HUES64 (cell line): ENCODE data around the gene SRPK2.

Experiments
- H3K27ac ChIP-seq: 2 replicates; pipeline ENCODE4 v1.7.0; 2013; ENCODE audit warnings: low read depth, low read length, inconsistent platforms
- H3K27me3 ChIP-seq: 2 replicates; pipeline ENCODE4 v1.6.1; 2013; ENCODE audit warnings: mild to moderate bottlenecking, low read length; ENCODE audit not compliant: insufficient read depth
- H3K36me3 ChIP-seq: 2 replicates; pipeline ENCODE4 v1.6.1; 2013; ENCODE audit warnings: mild to moderate bottlenecking, low read length; ENCODE audit not compliant: insufficient read depth
- H3K4me1 ChIP-seq: 2 replicates; pipeline ENCODE4 v1.6.1; 2013; ENCODE audit warnings: mild to moderate bottlenecking, low read length, moderate library complexity; ENCODE audit not compliant: insufficient read depth
- H3K4me3 ChIP-seq: 2 replicates; pipeline ENCODE4 v1.5.1; 2013; ENCODE audit warnings: mild to moderate bottlenecking, low read length, moderate library complexity
- H3K9ac ChIP-seq: 2 replicates; pipeline ENCODE4 v1.6.1; 2013; ENCODE audit warnings: mild to moderate bottlenecking, low read depth, low read length
- H3K9me3 ChIP-seq: 2 replicates; pipeline ENCODE4 v1.6.1; 2013; ENCODE audit warnings: low read depth, low read length; ENCODE audit not compliant: insufficient read depth
- WGBS: fragments of 150-250, 120-280 bp; methylation state at CpG from one replicate; pipeline ENCODE4 v1.1.7; 2013; ENCODE audit warnings: missing lambda C conversion rate; 5-methylcytosine and 5-hydroxymethylcytosine counted together

SRPK2 gene

GRCh38 chr7:105216786-105217185 is 171.9 kb downstream of the SRPK2 start:
- Histone ChIP-seq H3K9ac (no peak overlapping the region), H3K27me3 (no peaks in the 10 kb centered on the region), H3K27ac (no peak overlapping the region), H3K4me3 (no peak overlapping the region), H3K36me3 (no peaks in the 10 kb centered on the region), H3K9me3 (no peaks in the 10 kb centered on the region), H3K4me1 (peaks cover 13% of the 10 kb centered on the region; the same call in 1 of the 2 replicates)
- 93% methylated on average over 2 of the region's 3 CpGs for WGBS

- no peaks in the 10 kb centered on the region for H3K27me3 ChIP-seq
- H3K36me3 ChIP-seq, result no peaks in the 10 kb centered on the region
- H3K9me3 ChIP-seq, result no peaks in the 10 kb centered on the region
- H3K4me1 ChIP-seq, result peaks cover 14% of the 10 kb centered on the region; the same call in 1 of the 2 replicates
- WGBS, result 100% methylated on average over 1 of the region's 1 CpG
- H3K27ac ChIP-seq, result no peak overlapping the region
- no peak overlapping the region for H3K4me3 ChIP-seq
- H3K9ac ChIP-seq, result no peak overlapping the region
These were observed 172.9 kb downstream of the SRPK2 start for GRCh38 chr7:105215821-105216220.

- Histone ChIP-seq H3K4me3 (no peak overlapping the region), H3K27ac (no peak overlapping the region), H3K4me1 (peaks cover 16% of the 10 kb centered on the region; the same call in 1 of the 2 replicates), H3K9me3 (no peaks in the 10 kb centered on the region), H3K9ac (no peak overlapping the region), H3K27me3 (no peaks in the 10 kb centered on the region), H3K36me3 (no peaks in the 10 kb centered on the region)
- WGBS, result over 99% methylated on average over 4 of the region's 4 CpGs
These were observed 173.5 kb downstream of the SRPK2 start for GRCh38 chr7:105215182-105215581.

DNA sequence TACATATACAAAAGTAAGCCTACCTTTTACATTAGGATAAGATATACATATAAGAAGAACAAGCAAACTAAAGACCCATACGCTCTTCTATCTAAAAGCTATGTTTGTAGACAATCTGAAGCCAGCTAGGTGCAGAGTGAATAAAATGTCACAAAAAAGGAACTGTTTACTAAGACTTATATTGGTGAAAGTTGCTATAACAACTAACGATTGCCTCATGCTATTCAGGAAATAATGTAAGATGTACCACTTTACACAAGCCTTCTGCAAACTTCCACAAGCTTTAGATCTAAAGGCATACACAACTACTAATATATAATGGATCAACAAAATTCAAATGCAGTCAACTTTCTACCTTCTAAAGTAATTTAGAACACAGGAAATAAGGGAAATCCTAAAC is 175.1 kb downstream of the SRPK2 start:
- Histone ChIP-seq H3K9me3 (no peaks in the 10 kb centered on the region), H3K27me3 (no peaks in the 10 kb centered on the region), H3K27ac (no peak overlapping the region), H3K4me3 (no peak overlapping the region), H3K4me1 (peaks cover 9% of the 10 kb centered on the region; the same call in 1 of the 2 replicates), H3K36me3 (no peaks in the 10 kb centered on the region), H3K9ac (no peak overlapping the region)
- whole genome bisulfite sequencing, result 100% methylated on average over 1 of the region's 2 CpGs

- no peak overlapping the region for H3K4me3 ChIP-seq
- 0 out of 2 replicates have a peak, but pooled peaks cover 2% of the 10 kb centered on the region for H3K4me1 ChIP-seq
- WGBS, result 91% methylated on average over 1 of the region's 1 CpG
- no peak overlapping the region for H3K9ac ChIP-seq
- H3K36me3 ChIP-seq, result no peaks in the 10 kb centered on the region
- no peaks in the 10 kb centered on the region for H3K9me3 ChIP-seq
- H3K27me3 ChIP-seq, result no peaks in the 10 kb centered on the region
- H3K27ac ChIP-seq, result no peak overlapping the region
These were observed 176.5 kb downstream of the SRPK2 start for GRCh38 chr7:105212212-105212611.

- H3K27ac ChIP-seq, result no peak overlapping the region
- no peak overlapping the region for H3K4me3 ChIP-seq
- 85% methylated on average over 5 of the region's 5 CpGs for WGBS
- H3K4me1 ChIP-seq, result peaks cover 6% of the 10 kb centered on the region; the same call in 1 of the 2 replicates
- H3K9me3 ChIP-seq, result no peaks in the 10 kb centered on the region
- no peak overlapping the region for H3K9ac ChIP-seq
- no peaks in the 10 kb centered on the region for H3K27me3 ChIP-seq
- no peaks in the 10 kb centered on the region for H3K36me3 ChIP-seq
These were observed 178.0 kb downstream of the SRPK2 start for GRCh38 chr7:105210721-105211205.

DNA sequence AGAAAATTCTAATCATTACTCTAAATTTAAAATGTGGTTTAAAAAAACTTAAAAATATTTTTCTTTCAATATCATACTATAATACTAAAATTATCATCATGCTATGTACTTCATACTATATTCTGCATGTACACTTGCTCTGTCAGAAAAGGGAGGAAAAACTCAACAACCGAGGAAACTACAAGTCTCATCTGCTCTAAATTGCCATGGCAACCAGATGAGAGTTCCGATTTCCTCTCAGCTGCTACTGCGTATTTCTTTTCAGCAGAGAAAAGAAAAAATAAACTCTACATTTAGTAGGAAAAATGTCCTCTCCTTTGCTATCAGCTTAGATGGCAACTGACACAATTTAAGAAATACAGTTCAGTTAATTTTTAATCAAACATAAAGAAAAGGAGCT is 178.9 kb downstream of the SRPK2 start:
- Histone ChIP-seq H3K9ac (no peak overlapping the region), H3K9me3 (no peaks in the 10 kb centered on the region), H3K27ac (no peak overlapping the region), H3K36me3 (no peaks in the 10 kb centered on the region), H3K4me1 (peaks cover 6% of the 10 kb centered on the region; the same call in 1 of the 2 replicates), H3K27me3 (no peaks in the 10 kb centered on the region), H3K4me3 (no peak overlapping the region)
- 89% methylated on average over 3 of the region's 3 CpGs for WGBS

DNA sequence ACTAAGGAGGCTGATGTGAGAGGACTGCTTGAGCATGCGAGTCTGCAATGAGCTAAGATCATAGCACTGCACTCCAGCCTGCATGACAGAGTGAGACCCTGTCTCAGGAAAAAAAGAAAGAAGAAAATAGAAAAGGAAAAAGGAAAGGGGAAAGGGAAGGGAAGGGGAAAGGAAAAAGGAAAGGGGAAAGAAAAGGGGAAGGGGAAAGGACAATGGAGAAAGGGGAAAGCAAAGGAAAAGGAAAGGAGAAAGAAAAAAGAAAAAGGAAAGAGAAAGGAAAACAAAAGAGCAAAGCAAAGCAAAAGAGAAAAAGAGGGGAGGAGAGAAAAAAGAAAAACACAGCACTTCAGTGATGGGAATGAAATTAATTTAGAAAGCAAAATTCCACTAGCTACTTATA is 179.3 kb downstream of the SRPK2 start:
- Histone ChIP-seq H3K27me3 (no peaks in the 10 kb centered on the region), H3K27ac (no peak overlapping the region), H3K9ac (no peak overlapping the region), H3K9me3 (no peaks in the 10 kb centered on the region), H3K4me3 (no peak overlapping the region), H3K4me1 (peaks cover 6% of the 10 kb centered on the region; the same call in 1 of the 2 replicates), H3K36me3 (no peaks in the 10 kb centered on the region)
- WGBS, result 93% methylated on average over 1 of the region's 1 CpG

DNA sequence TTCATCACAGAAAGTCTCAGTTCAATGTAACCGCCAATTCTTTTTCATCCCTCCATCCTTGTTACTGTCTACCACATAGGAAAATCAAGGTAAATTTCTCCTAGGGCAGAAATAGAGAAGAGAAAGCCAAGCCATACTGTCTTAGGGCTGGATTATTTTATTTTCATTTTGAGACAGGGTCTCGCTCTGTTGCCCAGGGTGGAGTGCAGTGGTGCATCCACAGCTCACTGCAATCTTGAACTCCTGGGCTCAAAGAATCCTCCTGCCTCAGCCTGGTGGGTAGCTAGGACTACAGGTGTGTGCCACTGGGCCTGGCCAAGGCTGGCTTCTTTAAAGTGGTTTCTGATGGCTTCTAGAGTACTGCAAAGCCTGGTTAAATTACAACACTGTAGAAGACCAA is 181.7 kb downstream of the SRPK2 start:
- WGBS, result 92% methylated on average over 2 of the region's 2 CpGs
- H3K9ac ChIP-seq, result no peak overlapping the region
- H3K27ac ChIP-seq, result no peak overlapping the region
- H3K36me3 ChIP-seq, result peaks cover 7% of the 10 kb centered on the region; the same call in 1 of the 2 replicates
- peaks cover 6% of the 10 kb centered on the region; the same call in 1 of the 2 replicates for H3K4me1 ChIP-seq
- no peaks in the 10 kb centered on the region for H3K9me3 ChIP-seq
- H3K4me3 ChIP-seq, result no peak overlapping the region
- no peaks in the 10 kb centered on the region for H3K27me3 ChIP-seq

DNA sequence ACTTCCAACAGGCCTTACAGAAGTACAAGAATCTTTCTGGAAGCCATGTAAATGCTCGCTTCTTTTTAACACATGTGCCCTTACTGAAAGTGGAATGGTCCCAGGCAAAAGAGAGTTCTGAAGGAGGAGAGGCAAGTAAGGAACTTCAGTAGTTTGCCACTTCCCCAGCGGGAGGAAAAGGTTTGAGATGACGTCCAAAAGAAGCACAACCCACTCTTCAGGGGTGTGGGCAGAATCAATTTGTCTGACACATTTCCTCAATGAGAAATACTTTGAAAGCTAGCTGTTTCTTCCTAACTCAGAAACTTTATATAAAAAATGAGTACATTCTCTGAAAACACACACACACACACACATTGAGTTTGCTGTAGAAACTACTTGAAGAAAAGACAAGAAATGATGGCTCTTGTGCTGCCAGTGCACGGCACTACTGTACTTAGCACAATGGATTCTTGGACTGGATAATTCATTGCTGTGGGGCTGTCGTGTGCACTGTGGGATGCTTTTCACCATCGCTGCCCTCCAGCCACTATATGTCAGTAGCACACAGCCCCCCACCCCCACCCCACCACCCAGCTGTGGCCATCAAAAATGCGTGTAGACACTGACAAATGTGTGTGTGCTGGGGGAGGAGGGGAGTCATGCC is 183.0 kb downstream of the SRPK2 start:
- no peaks in the 10 kb centered on the region for H3K27me3 ChIP-seq
- peaks cover 12% of the 10 kb centered on the region; the same call in 1 of the 2 replicates for H3K36me3 ChIP-seq
- no peaks in the 10 kb centered on the region for H3K9me3 ChIP-seq
- 84% methylated on average over 6 of the region's 7 CpGs for WGBS
- H3K4me1 ChIP-seq, result peaks cover 4% of the 10 kb centered on the region; the same call in 1 of the 2 replicates
- H3K27ac ChIP-seq, result no peak overlapping the region
- H3K9ac ChIP-seq, result no peak overlapping the region
- H3K4me3 ChIP-seq, result no peak overlapping the region

DNA sequence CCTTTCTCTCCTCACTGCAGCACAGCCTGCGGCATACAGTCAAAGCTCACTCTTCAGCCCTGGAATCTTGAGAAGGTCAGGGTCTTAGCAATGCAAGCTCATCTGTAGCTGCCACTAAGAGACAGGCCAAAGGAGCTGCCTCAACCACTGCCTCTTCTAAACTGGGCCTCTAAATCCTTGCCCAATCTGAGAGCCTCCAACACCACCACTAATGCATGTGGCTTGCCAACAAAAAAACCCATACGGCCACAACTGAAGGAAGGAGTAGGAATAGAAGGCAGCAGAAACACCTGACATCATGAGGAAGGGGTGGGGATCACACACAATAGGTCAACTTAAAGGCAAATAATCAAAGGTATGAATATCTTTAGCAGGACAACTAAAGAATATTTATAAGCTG is 183.8 kb downstream of the SRPK2 start:
- Histone ChIP-seq H3K4me1 (peaks cover 4% of the 10 kb centered on the region; the same call in 1 of the 2 replicates), H3K27ac (no peak overlapping the region), H3K4me3 (no peak overlapping the region), H3K36me3 (peaks cover 12% of the 10 kb centered on the region; the same call in 1 of the 2 replicates), H3K9ac (no peak overlapping the region), H3K27me3 (no peaks in the 10 kb centered on the region), H3K9me3 (no peaks in the 10 kb centered on the region)
- 89% methylated on average over 2 of the region's 2 CpGs for WGBS
